ENCODE results near the gene ALB. TPM values are rescaled to one million over a fixed set of nuclear protein-coding genes. Genes with fewer than 3 reads are reported as not detected.
A peak's percentile ranks its signal among the peaks of the same experiment; 100 is the strongest.

The ALB gene
- total RNA-seq, 1 experiment from 2014 or later, result 23.4 TPM

DNA sequence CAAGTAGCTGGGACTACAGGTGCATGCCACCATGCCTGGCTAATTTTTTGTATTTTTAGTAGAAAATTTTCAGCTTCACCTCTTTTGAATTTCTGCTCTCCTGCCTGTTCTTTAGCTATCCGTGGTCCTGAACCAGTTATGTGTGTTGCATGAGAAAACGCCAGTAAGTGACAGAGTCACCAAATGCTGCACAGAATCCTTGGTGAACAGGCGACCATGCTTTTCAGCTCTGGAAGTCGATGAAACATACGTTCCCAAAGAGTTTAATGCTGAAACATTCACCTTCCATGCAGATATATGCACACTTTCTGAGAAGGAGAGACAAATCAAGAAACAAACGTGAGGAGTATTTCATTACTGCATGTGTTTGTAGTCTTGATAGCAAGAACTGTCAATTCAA lies 13.9 kb downstream of the ALB start:
- POLR2A ChIA-PET, result no interaction called here
- H3K36me3 Mint-ChIP-seq, result no peaks in the 10 kb centered on the region

GRCh38 chr4:73418677-73419076 lies 14.6 kb downstream of the ALB start:
- DNase-seq (ENCODE audit: low spot score), result no peak
- no peak for TF ChIP-seq ELF4 (CRISPR knock-in tag; IDR thresholded peaks at IDR 0.05; ENCODE audit: low read depth)
- Mint-ChIP-seq H3K9me3 (no peaks in the 10 kb centered on the region), H3K36me3 (no peaks in the 10 kb centered on the region), H3K27me3 (ENCODE audit: low read depth) (no peaks in the 10 kb centered on the region), H3K4me1 (peaks cover 3% of the 10 kb centered on the region; the same call in 1 of the 2 replicates), H3K4me3 (no peak overlapping the region), H3K27ac (no peak overlapping the region)
- CTCF ChIA-PET, result interaction anchor here (1.4 to 2.4 kb wide), 2 partner anchors 13 to 28 kb away, joined by 3 to 7 read pairs; no protein-coding TSS in a partner anchor
- POLR2A ChIA-PET, result no interaction called here
- ATAC-seq, result no peak

More for the DNA sequence above, 13.9 kb downstream of the ALB start:
- H3K4me1 Mint-ChIP-seq, result peaks cover 3% of the 10 kb centered on the region; the same call in 1 of the 2 replicates
- CTCF ChIA-PET, result interaction anchor here (1.4 to 2.4 kb wide), 2 partner anchors 14 to 28 kb away, joined by 3 to 7 read pairs; no protein-coding TSS in a partner anchor
- H3K27me3 Mint-ChIP-seq (ENCODE audit: low read depth), result no peaks in the 10 kb centered on the region
- H3K27ac Mint-ChIP-seq, result no peak overlapping the region
- TF ChIP-seq AFF4 (CRISPR knock-in tag; IDR thresholded peaks at IDR 0.05; ENCODE audit: borderline replicate concordance) (no peak), NR3C1 (CRISPR knock-in tag; conservative IDR thresholded peaks at IDR 0.05; ENCODE audit: low read depth) (no peak), MYBL2 (CRISPR knock-in tag; IDR thresholded peaks at IDR 0.05) (no peak), SMAD4 (CRISPR knock-in tag; IDR thresholded peaks at IDR 0.05) (no peak)
- TF ChIP-seq, protein P1, sequence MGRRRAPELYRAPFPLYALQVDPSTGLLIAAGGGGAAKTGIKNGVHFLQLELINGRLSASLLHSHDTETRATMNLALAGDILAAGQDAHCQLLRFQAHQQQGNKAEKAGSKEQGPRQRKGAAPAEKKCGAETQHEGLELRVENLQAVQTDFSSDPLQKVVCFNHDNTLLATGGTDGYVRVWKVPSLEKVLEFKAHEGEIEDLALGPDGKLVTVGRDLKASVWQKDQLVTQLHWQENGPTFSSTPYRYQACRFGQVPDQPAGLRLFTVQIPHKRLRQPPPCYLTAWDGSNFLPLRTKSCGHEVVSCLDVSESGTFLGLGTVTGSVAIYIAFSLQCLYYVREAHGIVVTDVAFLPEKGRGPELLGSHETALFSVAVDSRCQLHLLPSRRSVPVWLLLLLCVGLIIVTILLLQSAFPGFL (CRISPR knock-in tag; IDR thresholded peaks at IDR 0.05; ENCODE audit: borderline replicate concordance), result 0 out of 2 replicates have a peak, but pooled peaks have one; percentile 69
- ATAC-seq, result no peak
- no peaks in the 10 kb centered on the region for H3K9me3 Mint-ChIP-seq
- no peak for DNase-seq (ENCODE audit: low spot score)
- H3K4me3 Mint-ChIP-seq, result no peak overlapping the region

- no peak for DNase-seq (ENCODE audit: low spot score)
- no peak for TF ChIP-seq SMAD3 (CRISPR knock-in tag; IDR thresholded peaks at IDR 0.05; ENCODE audit: borderline replicate concordance)
- TF ChIP-seq GRHL2 (CRISPR knock-in tag; IDR thresholded peaks at IDR 0.05; ENCODE audit: insufficient replicate concordance, severe bottlenecking), result no peak
- no peak for TF ChIP-seq TCF7 (CRISPR knock-in tag; IDR thresholded peaks at IDR 0.05; ENCODE audit: low read depth)
- TF ChIP-seq TP53 (CRISPR knock-in tag; IDR thresholded peaks at IDR 0.05), result no peak
- TF ChIP-seq NR1H2 (CRISPR knock-in tag; IDR thresholded peaks at IDR 0.05), result no peak
- TF ChIP-seq ZBTB43 (CRISPR knock-in tag; IDR thresholded peaks at IDR 0.05), result no peak
- TF ChIP-seq HMGXB4 (CRISPR knock-in tag; IDR thresholded peaks at IDR 0.05), result no peak
- no peak for TF ChIP-seq ELF4 (CRISPR knock-in tag; IDR thresholded peaks at IDR 0.05; ENCODE audit: low read depth)
- TF ChIP-seq, protein P2, sequence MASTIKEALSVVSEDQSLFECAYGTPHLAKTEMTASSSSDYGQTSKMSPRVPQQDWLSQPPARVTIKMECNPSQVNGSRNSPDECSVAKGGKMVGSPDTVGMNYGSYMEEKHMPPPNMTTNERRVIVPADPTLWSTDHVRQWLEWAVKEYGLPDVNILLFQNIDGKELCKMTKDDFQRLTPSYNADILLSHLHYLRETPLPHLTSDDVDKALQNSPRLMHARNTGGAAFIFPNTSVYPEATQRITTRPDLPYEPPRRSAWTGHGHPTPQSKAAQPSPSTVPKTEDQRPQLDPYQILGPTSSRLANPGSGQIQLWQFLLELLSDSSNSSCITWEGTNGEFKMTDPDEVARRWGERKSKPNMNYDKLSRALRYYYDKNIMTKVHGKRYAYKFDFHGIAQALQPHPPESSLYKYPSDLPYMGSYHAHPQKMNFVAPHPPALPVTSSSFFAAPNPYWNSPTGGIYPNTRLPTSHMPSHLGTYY (CRISPR knock-in tag; IDR thresholded peaks at IDR 0.05), result no peak
- TF ChIP-seq ZNF232 (CRISPR knock-in tag; IDR thresholded peaks at IDR 0.05), result no peak
- TF ChIP-seq CREM (CRISPR knock-in tag; IDR thresholded peaks at IDR 0.05), result no peak
- TF ChIP-seq, protein P3, sequence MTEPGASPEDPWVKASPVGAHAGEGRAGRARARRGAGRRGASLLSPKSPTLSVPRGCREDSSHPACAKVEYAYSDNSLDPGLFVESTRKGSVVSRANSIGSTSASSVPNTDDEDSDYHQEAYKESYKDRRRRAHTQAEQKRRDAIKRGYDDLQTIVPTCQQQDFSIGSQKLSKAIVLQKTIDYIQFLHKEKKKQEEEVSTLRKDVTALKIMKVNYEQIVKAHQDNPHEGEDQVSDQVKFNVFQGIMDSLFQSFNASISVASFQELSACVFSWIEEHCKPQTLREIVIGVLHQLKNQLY (CRISPR knock-in tag; IDR thresholded peaks at IDR 0.05), result no peak
- no peak for TF ChIP-seq GTF2I (CRISPR knock-in tag; conservative IDR thresholded peaks at IDR 0.05)
- no peak for TF ChIP-seq CREB1 (CRISPR knock-in tag; IDR thresholded peaks at IDR 0.05)
Observed at GRCh38 chr4:73419106-73420038, 15.3 kb downstream of the ALB start.

More at GRCh38 chr4:73419106-73420038, 15.3 kb downstream of the ALB start:
- Mint-ChIP-seq H3K9me3 (no peaks in the 10 kb centered on the region), H3K4me1 (peaks cover 3% of the 10 kb centered on the region; the same call in 1 of the 2 replicates), H3K4me3 (no peak overlapping the region), H3K36me3 (no peaks in the 10 kb centered on the region), H3K27ac (no peak overlapping the region), H3K27me3 (ENCODE audit: low read depth) (no peaks in the 10 kb centered on the region)
- ChIA-PET POLR2A (no interaction called here), CTCF (interaction anchor here (1.4 to 2.4 kb wide), 2 partner anchors 12 to 27 kb away, joined by 3 to 7 read pairs; no protein-coding TSS in a partner anchor)
- no peak for ATAC-seq
